ENCODE measurements around the gene STIM1. TPM values are rescaled to one million over a fixed set of nuclear protein-coding genes. Genes with fewer than 3 reads are reported as not detected.

Gene STIM1
- total RNA-seq, 1 experiment from 2014 or later, result 28.3 TPM

DNA sequence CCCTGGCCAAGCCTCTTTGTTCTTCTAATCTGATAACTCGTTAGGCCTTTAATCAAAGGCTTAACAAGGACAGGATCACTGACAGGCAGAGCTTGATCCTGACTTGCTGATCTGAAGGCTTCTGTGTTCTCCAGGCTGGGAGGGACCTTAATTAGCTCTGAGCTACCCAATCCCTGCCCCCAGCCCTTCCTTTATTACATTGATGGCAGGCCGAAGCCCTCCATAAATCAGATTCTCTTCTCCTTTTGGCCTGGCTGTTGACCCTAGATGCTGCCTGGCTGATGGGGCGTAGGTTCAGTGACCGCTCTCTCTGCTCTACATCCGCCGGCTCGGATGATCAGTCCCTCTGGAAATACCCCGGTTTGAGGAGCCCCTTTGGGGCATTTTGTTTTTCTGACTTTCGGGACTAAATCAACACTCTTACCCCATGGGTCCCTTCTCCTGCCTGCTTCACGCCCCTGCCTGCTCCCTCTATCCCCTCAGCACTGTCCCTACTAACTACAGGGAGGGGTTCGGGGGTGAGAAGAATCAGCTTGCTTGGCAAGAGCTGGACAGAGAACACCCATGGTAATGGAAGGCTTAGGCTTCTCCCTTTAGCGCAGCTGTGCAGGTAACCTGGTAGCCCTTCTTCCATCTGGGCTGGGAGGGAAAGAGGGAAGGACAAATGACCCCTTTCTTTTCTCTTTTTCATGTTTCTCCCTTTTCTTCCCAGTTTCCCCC, 229.1 kb downstream of the STIM1 start:
- Histone ChIP-seq H3K79me2 (ENCODE audit: low read depth) (no peaks in the 10 kb centered on the region), H3K36me3 (ENCODE audit: low read depth) (no peaks in the 10 kb centered on the region), H3K9me3 (ENCODE audit: insufficient read depth, low read depth) (no peaks in the 10 kb centered on the region), H3K4me1 (replicated peaks; ENCODE audit: insufficient read depth) (no peaks in the 10 kb centered on the region), H3K27me3 (ENCODE audit: insufficient read depth, low read depth) (no peaks in the 10 kb centered on the region), H3F3A (ENCODE audit: insufficient read depth, low read depth) (no peaks in the 10 kb centered on the region), H4K20me1 (ENCODE audit: insufficient read depth) (no peaks in the 10 kb centered on the region), H3K27ac (no peak overlapping the region), H3K9me2 (ENCODE audit: insufficient read depth) (no peaks in the 10 kb centered on the region), H3K4me3 (no peak overlapping the region), H3K4me2 (no peak overlapping the region), H2AFZ (no peak overlapping the region)
- intact Hi-C loops (cut with micrococcal nuclease; ENCODE audit: unreplicated experiment), result no loop called here
- BruUV-seq (replicated peaks), result no TSS peak
- ChIA-PET CTCF (no interaction called here), POLR2A (ENCODE audit: unreplicated experiment) (no interaction called here)
- no peak for TF ChIP-seq EZH2 (IDR thresholded peaks at IDR 0.05; ENCODE audit: low read depth)
- TF ChIP-seq, protein P1, sequence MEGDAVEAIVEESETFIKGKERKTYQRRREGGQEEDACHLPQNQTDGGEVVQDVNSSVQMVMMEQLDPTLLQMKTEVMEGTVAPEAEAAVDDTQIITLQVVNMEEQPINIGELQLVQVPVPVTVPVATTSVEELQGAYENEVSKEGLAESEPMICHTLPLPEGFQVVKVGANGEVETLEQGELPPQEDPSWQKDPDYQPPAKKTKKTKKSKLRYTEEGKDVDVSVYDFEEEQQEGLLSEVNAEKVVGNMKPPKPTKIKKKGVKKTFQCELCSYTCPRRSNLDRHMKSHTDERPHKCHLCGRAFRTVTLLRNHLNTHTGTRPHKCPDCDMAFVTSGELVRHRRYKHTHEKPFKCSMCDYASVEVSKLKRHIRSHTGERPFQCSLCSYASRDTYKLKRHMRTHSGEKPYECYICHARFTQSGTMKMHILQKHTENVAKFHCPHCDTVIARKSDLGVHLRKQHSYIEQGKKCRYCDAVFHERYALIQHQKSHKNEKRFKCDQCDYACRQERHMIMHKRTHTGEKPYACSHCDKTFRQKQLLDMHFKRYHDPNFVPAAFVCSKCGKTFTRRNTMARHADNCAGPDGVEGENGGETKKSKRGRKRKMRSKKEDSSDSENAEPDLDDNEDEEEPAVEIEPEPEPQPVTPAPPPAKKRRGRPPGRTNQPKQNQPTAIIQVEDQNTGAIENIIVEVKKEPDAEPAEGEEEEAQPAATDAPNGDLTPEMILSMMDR (conservative IDR thresholded peaks at IDR 0.05), result no peak
- DNase-seq, result no peak

DNA sequence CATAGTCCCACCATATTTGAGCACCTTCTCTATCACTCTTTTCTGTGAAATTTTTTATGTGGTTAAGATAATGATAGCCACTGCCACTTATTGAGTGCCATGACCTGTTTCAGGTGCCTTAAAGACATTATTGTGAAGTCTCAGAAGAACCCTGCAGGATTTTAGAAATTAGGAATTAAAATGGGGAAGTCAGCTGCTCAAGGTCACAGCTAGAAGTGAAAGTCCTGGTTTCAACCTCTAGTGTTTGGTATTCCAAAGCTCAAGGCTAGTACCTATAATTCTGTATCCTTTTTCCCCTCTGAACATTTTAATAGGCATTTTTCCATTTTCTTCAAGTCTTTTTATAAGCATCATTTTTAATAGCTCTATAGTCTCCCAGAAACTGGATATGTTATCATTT, 230.1 kb downstream of the STIM1 start:
- H3K4me3 ChIP-seq, result no peak overlapping the region
- DNase-seq, result no peak
- H3K79me2 ChIP-seq (ENCODE audit: low read depth), result no peaks in the 10 kb centered on the region
- H3K9me3 ChIP-seq (ENCODE audit: insufficient read depth, low read depth), result no peaks in the 10 kb centered on the region
- no peak overlapping the region for H3K27ac ChIP-seq
- H3F3A ChIP-seq (ENCODE audit: insufficient read depth, low read depth), result no peaks in the 10 kb centered on the region
- no peak overlapping the region for H2AFZ ChIP-seq
- no peaks in the 10 kb centered on the region for H3K36me3 ChIP-seq (ENCODE audit: low read depth)
- BruUV-seq (replicated peaks), result no TSS peak
- no peak for TF ChIP-seq EZH2 (IDR thresholded peaks at IDR 0.05; ENCODE audit: low read depth)
- TF ChIP-seq, protein P1 (conservative IDR thresholded peaks at IDR 0.05), result no peak
- no peaks in the 10 kb centered on the region for H3K9me2 ChIP-seq (ENCODE audit: insufficient read depth)
- intact Hi-C loops (cut with micrococcal nuclease; ENCODE audit: unreplicated experiment), result no loop called here
- no peaks in the 10 kb centered on the region for H3K4me1 ChIP-seq (replicated peaks; ENCODE audit: insufficient read depth)
- ChIA-PET POLR2A (ENCODE audit: unreplicated experiment) (no interaction called here), CTCF (no interaction called here)
- no peak overlapping the region for H3K4me2 ChIP-seq
- H3K27me3 ChIP-seq (ENCODE audit: insufficient read depth, low read depth), result no peaks in the 10 kb centered on the region
- H4K20me1 ChIP-seq (ENCODE audit: insufficient read depth), result no peaks in the 10 kb centered on the region

DNA sequence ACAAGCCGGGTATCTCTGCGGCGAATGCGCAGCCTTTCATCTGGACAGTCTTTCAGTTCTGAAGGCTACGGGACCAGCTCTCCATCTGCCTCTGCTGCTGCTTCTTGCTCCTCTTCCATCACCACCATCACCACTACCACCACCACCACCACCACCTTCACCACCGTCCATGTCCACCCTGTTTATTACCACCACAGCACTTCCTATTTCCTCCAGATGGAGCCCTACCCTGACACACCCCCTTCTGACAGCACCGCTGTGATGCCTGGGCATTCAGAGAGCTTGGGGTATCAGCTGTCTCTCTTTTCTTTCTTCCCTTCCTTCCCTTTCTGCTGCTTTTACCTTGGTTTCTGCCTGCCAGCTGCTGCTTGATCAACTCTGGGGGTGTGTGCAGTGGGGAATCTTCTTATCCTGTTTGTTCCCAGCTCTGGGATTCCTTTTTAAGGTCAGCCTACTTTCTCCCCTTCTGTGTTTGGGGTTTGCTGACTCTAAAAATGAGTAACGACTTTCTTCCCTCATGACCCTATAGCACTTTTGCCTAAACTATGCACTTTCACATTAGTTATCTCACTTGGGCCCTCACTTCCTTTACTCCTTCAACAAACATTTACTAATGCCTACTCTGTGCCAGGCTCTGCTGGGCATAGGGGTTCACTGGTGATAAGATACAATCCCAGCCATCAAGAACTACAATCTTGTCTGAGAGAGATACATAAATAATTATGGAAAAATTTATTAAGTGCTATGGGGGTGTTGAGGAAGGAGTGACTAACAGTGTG, 231.3 kb downstream of the STIM1 start:
- TF ChIP-seq, protein P1 (conservative IDR thresholded peaks at IDR 0.05), result no peak
- TF ChIP-seq EZH2 (IDR thresholded peaks at IDR 0.05; ENCODE audit: low read depth), result no peak
- BruUV-seq (replicated peaks), result no TSS peak
- POLR2A ChIA-PET (ENCODE audit: unreplicated experiment), result no interaction called here
- Histone ChIP-seq H3F3A (ENCODE audit: insufficient read depth, low read depth) (no peaks in the 10 kb centered on the region), H3K4me1 (replicated peaks; ENCODE audit: insufficient read depth) (no peaks in the 10 kb centered on the region), H3K9me3 (ENCODE audit: insufficient read depth, low read depth) (no peaks in the 10 kb centered on the region), H2AFZ (no peak overlapping the region), H3K27ac (no peak overlapping the region), H3K27me3 (ENCODE audit: insufficient read depth, low read depth) (no peaks in the 10 kb centered on the region), H3K36me3 (ENCODE audit: low read depth) (no peaks in the 10 kb centered on the region), H3K9me2 (ENCODE audit: insufficient read depth) (no peaks in the 10 kb centered on the region), H3K4me2 (no peak overlapping the region), H3K79me2 (ENCODE audit: low read depth) (no peaks in the 10 kb centered on the region), H4K20me1 (ENCODE audit: insufficient read depth) (no peaks in the 10 kb centered on the region), H3K4me3 (no peak overlapping the region)
- CTCF ChIA-PET, result no interaction called here
- DNase-seq, result no peak
- intact Hi-C loops (cut with micrococcal nuclease; ENCODE audit: unreplicated experiment), result no loop called here
